ENCODE measurements around the gene HNRNPF.

The HNRNPF gene

GRCh38 chr10:43417950-43418768, 9.2 kb upstream of the HNRNPF start:
- no peak for TF ChIP-seq OSR1 (CRISPR knock-in tag; IDR thresholded peaks at IDR 0.05)
- no peak for TF ChIP-seq PATZ1 (CRISPR knock-in tag; IDR thresholded peaks at IDR 0.05; ENCODE audit: borderline replicate concordance)
- TF ChIP-seq TSHZ2 (CRISPR knock-in tag; IDR thresholded peaks at IDR 0.05) = no peak
- TF ChIP-seq ARNTL (CRISPR knock-in tag; IDR thresholded peaks at IDR 0.05; ENCODE audit: borderline replicate concordance, low read depth) = no peak
- no peak for TF ChIP-seq CSDC2 (CRISPR knock-in tag; IDR thresholded peaks at IDR 0.05)
- TF ChIP-seq SNAI2 (CRISPR knock-in tag; IDR thresholded peaks at IDR 0.05) = no peak
- no peak for TF ChIP-seq PPARA (CRISPR knock-in tag; IDR thresholded peaks at IDR 0.05; ENCODE audit: borderline replicate concordance)
- TF ChIP-seq GLIS3 (CRISPR knock-in tag; IDR thresholded peaks at IDR 0.05) = no peak
- TF ChIP-seq ZC3H10 (CRISPR knock-in tag; IDR thresholded peaks at IDR 0.05) = no peak
- TF ChIP-seq TCF4 (CRISPR knock-in tag; IDR thresholded peaks at IDR 0.05; ENCODE audit: borderline replicate concordance) = no peak
- no peak for TF ChIP-seq TOX (CRISPR knock-in tag; IDR thresholded peaks at IDR 0.05; ENCODE audit: borderline replicate concordance)
- TF ChIP-seq ZNF565 (CRISPR knock-in tag; conservative IDR thresholded peaks at IDR 0.05; ENCODE audit: low read depth) = no peak
- TF ChIP-seq CREB5 (CRISPR knock-in tag; IDR thresholded peaks at IDR 0.05; ENCODE audit: low read depth) = no peak
- TF ChIP-seq BACH2 (CRISPR knock-in tag; IDR thresholded peaks at IDR 0.05; ENCODE audit: borderline replicate concordance) = no peak
- no peak for TF ChIP-seq ZNF8 (CRISPR knock-in tag; IDR thresholded peaks at IDR 0.05)
- ATAC-seq = no peak

GRCh38 chr10:43415544-43415943, 6.6 kb upstream of the HNRNPF start:
- TF ChIP-seq TCF4 (CRISPR knock-in tag; IDR thresholded peaks at IDR 0.05; ENCODE audit: borderline replicate concordance) (no peak), TOX (CRISPR knock-in tag; IDR thresholded peaks at IDR 0.05; ENCODE audit: borderline replicate concordance) (no peak), ZC3H10 (CRISPR knock-in tag; IDR thresholded peaks at IDR 0.05) (no peak), CSRNP3 (CRISPR knock-in tag; IDR thresholded peaks at IDR 0.05) (no peak), ZFP3 (CRISPR knock-in tag; IDR thresholded peaks at IDR 0.05) (no peak), ZNF8 (CRISPR knock-in tag; IDR thresholded peaks at IDR 0.05) (no peak), PPARA (CRISPR knock-in tag; IDR thresholded peaks at IDR 0.05; ENCODE audit: borderline replicate concordance) (no peak), GLIS3 (CRISPR knock-in tag; IDR thresholded peaks at IDR 0.05) (no peak), ESRRG (CRISPR knock-in tag; IDR thresholded peaks at IDR 0.05) (no peak)
- ATAC-seq = no peak

GRCh38 chr10:43411536-43411935, 2.5 kb upstream of the HNRNPF start:
- no peak for TF ChIP-seq ZFP3 (CRISPR knock-in tag; IDR thresholded peaks at IDR 0.05)
- no peak for TF ChIP-seq PATZ1 (CRISPR knock-in tag; IDR thresholded peaks at IDR 0.05; ENCODE audit: borderline replicate concordance)
- no peak for TF ChIP-seq ZFP30 (CRISPR knock-in tag; IDR thresholded peaks at IDR 0.05)
- TF ChIP-seq CREB5 (CRISPR knock-in tag; IDR thresholded peaks at IDR 0.05; ENCODE audit: low read depth) = no peak
- TF ChIP-seq ESRRG (CRISPR knock-in tag; IDR thresholded peaks at IDR 0.05) = no peak
- no peak for TF ChIP-seq ZNF8 (CRISPR knock-in tag; IDR thresholded peaks at IDR 0.05)
- TF ChIP-seq SNAI2 (CRISPR knock-in tag; IDR thresholded peaks at IDR 0.05) = no peak
- no peak for TF ChIP-seq ZNF70 (CRISPR knock-in tag; IDR thresholded peaks at IDR 0.05)
- no peak for TF ChIP-seq ZNF565 (CRISPR knock-in tag; conservative IDR thresholded peaks at IDR 0.05; ENCODE audit: low read depth)
- no peak for TF ChIP-seq TOX (CRISPR knock-in tag; IDR thresholded peaks at IDR 0.05; ENCODE audit: borderline replicate concordance)
- ATAC-seq = no peak
